Liver (tissue), 3 donors: ENCODE results near the gene SGSH.

Experiments used
- EGR1 ChIP-seq, 2 donors: IDR thresholded peaks; 2 replicates each; pipeline ENCODE4 v1.6.1; 2016 to 2018; ENCODE audit warnings: antibody characterized with exemption in 2 of 2, low read depth in 2 of 2
- FOXA1 ChIP-seq: IDR thresholded peaks from 2 replicates; pipeline ENCODE4 v1.6.1; 2016; ENCODE audit warnings: antibody characterized with exemption
- GABPA ChIP-seq, 2 donors: IDR thresholded peaks in 1 of 2; conservative IDR thresholded peaks in 1 of 2; 2 replicates each; pipeline ENCODE4 v1.6.1; 2016; ENCODE audit warnings: antibody characterized with exemption in 2 of 2, mild to moderate bottlenecking in 1 of 2, moderate library complexity in 1 of 2
- JUND ChIP-seq, 2 donors: IDR thresholded peaks; 2 replicates each; pipeline ENCODE4 v1.6.1; 2016; ENCODE audit warnings: antibody characterized with exemption in 2 of 2
- SP1 ChIP-seq: IDR thresholded peaks from 2 replicates; pipeline ENCODE4 v1.6.1; 2018; ENCODE audit warnings: antibody characterized with exemption, mild to moderate bottlenecking
- TAF1 ChIP-seq: conservative IDR thresholded peaks from 2 replicates; pipeline ENCODE4 v1.6.1; 2016; ENCODE audit warnings: antibody characterized with exemption, mild to moderate bottlenecking
- TF ChIP-seq, protein P1 (sequence below): fragments of 150-350 bp; IDR thresholded peaks from 2 replicates; pipeline ENCODE4 v1.5.1; 2017; ENCODE audit warnings: improper control_type of control experiment, low read depth, low read length; ENCODE audit not compliant: missing input control
- TF ChIP-seq, protein P2 (sequence below): IDR thresholded peaks from 2 replicates; pipeline ENCODE4 v1.6.1; 2016; ENCODE audit warnings: antibody characterized with exemption, mild to moderate bottlenecking
- TF ChIP-seq, protein P3 (sequence below): IDR thresholded peaks from 2 replicates; pipeline ENCODE4 v1.6.1; 2016; ENCODE audit warnings: antibody characterized with exemption
- TF ChIP-seq, protein P4 (sequence below): IDR thresholded peaks from 2 replicates; pipeline ENCODE4 v1.6.1; 2016; ENCODE audit warnings: antibody characterized with exemption
- donor health status: healthy.
- donor health status: healthy.

DNA sequence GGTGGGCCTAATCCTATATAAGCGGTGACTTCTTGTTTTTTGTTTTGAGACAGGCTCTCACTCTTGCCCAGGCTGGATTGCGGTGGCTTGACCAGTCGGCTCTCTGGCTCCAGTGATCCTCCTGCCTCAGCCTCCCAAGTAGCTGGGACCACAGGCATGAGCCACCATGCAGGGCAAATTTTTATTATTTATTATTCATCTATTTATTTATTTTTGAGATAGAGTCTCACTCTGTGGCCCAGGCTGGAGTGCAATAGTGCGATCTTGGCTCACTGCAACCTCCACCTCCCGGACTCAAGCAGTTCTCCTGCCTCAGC is 35.9 kb upstream of the SGSH start:
- TF ChIP-seq, protein P1, sequence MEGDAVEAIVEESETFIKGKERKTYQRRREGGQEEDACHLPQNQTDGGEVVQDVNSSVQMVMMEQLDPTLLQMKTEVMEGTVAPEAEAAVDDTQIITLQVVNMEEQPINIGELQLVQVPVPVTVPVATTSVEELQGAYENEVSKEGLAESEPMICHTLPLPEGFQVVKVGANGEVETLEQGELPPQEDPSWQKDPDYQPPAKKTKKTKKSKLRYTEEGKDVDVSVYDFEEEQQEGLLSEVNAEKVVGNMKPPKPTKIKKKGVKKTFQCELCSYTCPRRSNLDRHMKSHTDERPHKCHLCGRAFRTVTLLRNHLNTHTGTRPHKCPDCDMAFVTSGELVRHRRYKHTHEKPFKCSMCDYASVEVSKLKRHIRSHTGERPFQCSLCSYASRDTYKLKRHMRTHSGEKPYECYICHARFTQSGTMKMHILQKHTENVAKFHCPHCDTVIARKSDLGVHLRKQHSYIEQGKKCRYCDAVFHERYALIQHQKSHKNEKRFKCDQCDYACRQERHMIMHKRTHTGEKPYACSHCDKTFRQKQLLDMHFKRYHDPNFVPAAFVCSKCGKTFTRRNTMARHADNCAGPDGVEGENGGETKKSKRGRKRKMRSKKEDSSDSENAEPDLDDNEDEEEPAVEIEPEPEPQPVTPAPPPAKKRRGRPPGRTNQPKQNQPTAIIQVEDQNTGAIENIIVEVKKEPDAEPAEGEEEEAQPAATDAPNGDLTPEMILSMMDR = no peak
- TF ChIP-seq SP1 = no peak
- no peak for TF ChIP-seq FOXA1
- TF ChIP-seq, protein P2, sequence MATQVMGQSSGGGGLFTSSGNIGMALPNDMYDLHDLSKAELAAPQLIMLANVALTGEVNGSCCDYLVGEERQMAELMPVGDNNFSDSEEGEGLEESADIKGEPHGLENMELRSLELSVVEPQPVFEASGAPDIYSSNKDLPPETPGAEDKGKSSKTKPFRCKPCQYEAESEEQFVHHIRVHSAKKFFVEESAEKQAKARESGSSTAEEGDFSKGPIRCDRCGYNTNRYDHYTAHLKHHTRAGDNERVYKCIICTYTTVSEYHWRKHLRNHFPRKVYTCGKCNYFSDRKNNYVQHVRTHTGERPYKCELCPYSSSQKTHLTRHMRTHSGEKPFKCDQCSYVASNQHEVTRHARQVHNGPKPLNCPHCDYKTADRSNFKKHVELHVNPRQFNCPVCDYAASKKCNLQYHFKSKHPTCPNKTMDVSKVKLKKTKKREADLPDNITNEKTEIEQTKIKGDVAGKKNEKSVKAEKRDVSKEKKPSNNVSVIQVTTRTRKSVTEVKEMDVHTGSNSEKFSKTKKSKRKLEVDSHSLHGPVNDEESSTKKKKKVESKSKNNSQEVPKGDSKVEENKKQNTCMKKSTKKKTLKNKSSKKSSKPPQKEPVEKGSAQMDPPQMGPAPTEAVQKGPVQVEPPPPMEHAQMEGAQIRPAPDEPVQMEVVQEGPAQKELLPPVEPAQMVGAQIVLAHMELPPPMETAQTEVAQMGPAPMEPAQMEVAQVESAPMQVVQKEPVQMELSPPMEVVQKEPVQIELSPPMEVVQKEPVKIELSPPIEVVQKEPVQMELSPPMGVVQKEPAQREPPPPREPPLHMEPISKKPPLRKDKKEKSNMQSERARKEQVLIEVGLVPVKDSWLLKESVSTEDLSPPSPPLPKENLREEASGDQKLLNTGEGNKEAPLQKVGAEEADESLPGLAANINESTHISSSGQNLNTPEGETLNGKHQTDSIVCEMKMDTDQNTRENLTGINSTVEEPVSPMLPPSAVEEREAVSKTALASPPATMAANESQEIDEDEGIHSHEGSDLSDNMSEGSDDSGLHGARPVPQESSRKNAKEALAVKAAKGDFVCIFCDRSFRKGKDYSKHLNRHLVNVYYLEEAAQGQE = no peak
- TF ChIP-seq EGR1 (IDR thresholded peaks at IDR 0.05; ENCODE audit: low read depth in 2 of 2) = no peak
- TF ChIP-seq, protein P3, sequence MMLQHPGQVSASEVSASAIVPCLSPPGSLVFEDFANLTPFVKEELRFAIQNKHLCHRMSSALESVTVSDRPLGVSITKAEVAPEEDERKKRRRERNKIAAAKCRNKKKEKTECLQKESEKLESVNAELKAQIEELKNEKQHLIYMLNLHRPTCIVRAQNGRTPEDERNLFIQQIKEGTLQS = no peak
- TF ChIP-seq TAF1 = no peak
- TF ChIP-seq GABPA (IDR thresholded peaks at IDR 0.05 in 1 of 2, conservative IDR thresholded peaks at IDR 0.05 in 1 of 2) = no peak
- TF ChIP-seq, protein P4, sequence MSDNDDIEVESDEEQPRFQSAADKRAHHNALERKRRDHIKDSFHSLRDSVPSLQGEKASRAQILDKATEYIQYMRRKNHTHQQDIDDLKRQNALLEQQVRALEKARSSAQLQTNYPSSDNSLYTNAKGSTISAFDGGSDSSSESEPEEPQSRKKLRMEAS = no peak
- no peak for TF ChIP-seq JUND (IDR thresholded peaks at IDR 0.05)
